ENCODE data around the gene LLPH.

The LLPH gene

GRCh38 chr12:66142826-66143225 lies 12.3 kb upstream of the LLPH start:
- no peak for DNase-seq (ENCODE audit: low read depth)

- no peak for DNase-seq (ENCODE audit: low read depth)
Measured at GRCh38 chr12:66141299-66141698, 10.7 kb upstream of the LLPH start.

GRCh38 chr12:66140731-66141130 lies 10.2 kb upstream of the LLPH start:
- no peak for DNase-seq (ENCODE audit: low read depth)

- no peak for DNase-seq (ENCODE audit: low read depth)
Measured at GRCh38 chr12:66139328-66139727, 8.8 kb upstream of the LLPH start.

GRCh38 chr12:66137937-66138336 lies 7.4 kb upstream of the LLPH start:
- no peak for DNase-seq (ENCODE audit: low read depth)

GRCh38 chr12:66132408-66132807 lies 1.9 kb upstream of the LLPH start:
- no peak for DNase-seq (ENCODE audit: low read depth)

GRCh38 chr12:66131067-66131688 lies 628 bp upstream of the LLPH start:
- DNase-seq (ENCODE audit: low read depth) = no peak

- no peak for DNase-seq (ENCODE audit: low read depth)
Measured at GRCh38 chr12:66129934-66130266, 650 bp downstream of the LLPH start.

GRCh38 chr12:66127650-66128049 lies 2.9 kb downstream of the LLPH start:
- no peak for DNase-seq (ENCODE audit: low read depth)

GRCh38 chr12:66120477-66120876 lies 10.1 kb downstream of the LLPH start:
- DNase-seq (ENCODE audit: low read depth) = no peak

GRCh38 chr12:66119870-66120241 lies 10.7 kb downstream of the LLPH start:
- no peak for DNase-seq (ENCODE audit: low read depth)

- no peak for DNase-seq (ENCODE audit: low read depth)
Measured at GRCh38 chr12:66119229-66119869, 11.2 kb downstream of the LLPH start.

GRCh38 chr12:66118240-66118891 lies 12.2 kb downstream of the LLPH start:
- no peak for DNase-seq (ENCODE audit: low read depth)

- no peak for DNase-seq (ENCODE audit: low read depth)
Measured at GRCh38 chr12:66117242-66117641, 13.3 kb downstream of the LLPH start.

GRCh38 chr12:66115071-66115600 lies 15.4 kb downstream of the LLPH start:
- no peak for DNase-seq (ENCODE audit: low read depth)

GRCh38 chr12:66113471-66113870 lies 17.1 kb downstream of the LLPH start:
- no peak for DNase-seq (ENCODE audit: low read depth)

GRCh38 chr12:66111605-66112004 lies 18.9 kb downstream of the LLPH start:
- no peak for DNase-seq (ENCODE audit: low read depth)

GRCh38 chr12:66109056-66109455 lies 21.5 kb downstream of the LLPH start:
- DNase-seq (ENCODE audit: low read depth) = no peak

GRCh38 chr12:66108386-66108785 lies 22.2 kb downstream of the LLPH start:
- no peak for DNase-seq (ENCODE audit: low read depth)

GRCh38 chr12:66107451-66107915 lies 23.1 kb downstream of the LLPH start:
- peak; percentile 57 for DNase-seq (ENCODE audit: low read depth)

- no peak for DNase-seq (ENCODE audit: low read depth)
Measured at GRCh38 chr12:66103016-66103913, 27.3 kb downstream of the LLPH start.

- DNase-seq (ENCODE audit: low read depth) = no peak
Measured at GRCh38 chr12:66092559-66093269, 37.8 kb downstream of the LLPH start.
